Cardiac muscle cell (in vitro differentiated cells and primary cell): ENCODE measurements around the gene PTK6. TPM values are rescaled to one million over a fixed set of nuclear protein-coding genes. Genes with fewer than 3 reads are reported as not detected.

Experiments used
- DNase-seq, 2 donors: peaks; one replicate each; pipeline versions ENCODE4 v3.0.0 to v3.0.0-alpha.2; 2010 to 2017; ENCODE audit warnings: low read depth in 1 of 2, low spot score in 1 of 2
- H3K27ac ChIP-seq: fragments of 200-600 bp; sonication (generic); 2 replicates; pipeline ENCODE4 v1.5.1; 2016
- H3K27me3 ChIP-seq: fragments of 200-600 bp; sonication (generic); 2 replicates; pipeline ENCODE4 v1.6.0; 2016; ENCODE audit warnings: control low read depth
- H3K36me3 ChIP-seq: fragments of 200-600 bp; sonication (generic); 2 replicates; pipeline ENCODE4 v1.5.1; 2016; ENCODE audit warnings: control low read depth
- H3K4me1 ChIP-seq: fragments of 200-600 bp; sonication (generic); 2 replicates; pipeline ENCODE4 v1.8.1; 2017; ENCODE audit warnings: low read depth, mild to moderate bottlenecking, mixed run types
- H3K4me3 ChIP-seq: fragments of 200-600 bp; sonication (generic); 2 replicates; pipeline ENCODE4 v1.5.1; 2016; ENCODE audit warnings: mild to moderate bottlenecking
- H3K9me3 ChIP-seq: fragments of 200-600 bp; sonication (generic); 2 replicates; pipeline ENCODE4 v1.5.1; 2017; ENCODE audit warnings: low read depth, mild to moderate bottlenecking, control low read depth
- polyA plus RNA-seq: library from polyadenylated mRNA; unstranded; fragments of >200 nt; fragmentation: Nextera tagmentation; extraction: Ambion mirVana; gene quantifications from 2 replicates; pipeline ENCODE4 v1.2.1, GENCODE V29; 2016
- total RNA-seq: library from RNA; depleted of rRNA; stranded (reverse); fragments of >200 nt; gene quantifications from 2 replicates; pipeline ENCODE4 v1.2.3, GENCODE V29; 2016
- TF ChIP-seq, protein P1 (sequence below): IDR thresholded peaks from 2 replicates; pipeline ENCODE4 v1.5.1; 2012; ENCODE audit warnings: low read depth, mild to moderate bottlenecking, low read length

PTK6 gene
- total and polyA plus RNA-seq, 2 experiments from 2014 or later: 0.38 TPM; not detected in 1

- Histone ChIP-seq H3K9me3 (no peaks in the 10 kb centered on the region), H3K4me3 (no peak overlapping the region), H3K27me3 (no peaks in the 10 kb centered on the region), H3K27ac (no peak overlapping the region), H3K36me3 (no peaks in the 10 kb centered on the region), H3K4me1 (no peaks in the 10 kb centered on the region)
- no peak for DNase-seq
- TF ChIP-seq, protein P1, sequence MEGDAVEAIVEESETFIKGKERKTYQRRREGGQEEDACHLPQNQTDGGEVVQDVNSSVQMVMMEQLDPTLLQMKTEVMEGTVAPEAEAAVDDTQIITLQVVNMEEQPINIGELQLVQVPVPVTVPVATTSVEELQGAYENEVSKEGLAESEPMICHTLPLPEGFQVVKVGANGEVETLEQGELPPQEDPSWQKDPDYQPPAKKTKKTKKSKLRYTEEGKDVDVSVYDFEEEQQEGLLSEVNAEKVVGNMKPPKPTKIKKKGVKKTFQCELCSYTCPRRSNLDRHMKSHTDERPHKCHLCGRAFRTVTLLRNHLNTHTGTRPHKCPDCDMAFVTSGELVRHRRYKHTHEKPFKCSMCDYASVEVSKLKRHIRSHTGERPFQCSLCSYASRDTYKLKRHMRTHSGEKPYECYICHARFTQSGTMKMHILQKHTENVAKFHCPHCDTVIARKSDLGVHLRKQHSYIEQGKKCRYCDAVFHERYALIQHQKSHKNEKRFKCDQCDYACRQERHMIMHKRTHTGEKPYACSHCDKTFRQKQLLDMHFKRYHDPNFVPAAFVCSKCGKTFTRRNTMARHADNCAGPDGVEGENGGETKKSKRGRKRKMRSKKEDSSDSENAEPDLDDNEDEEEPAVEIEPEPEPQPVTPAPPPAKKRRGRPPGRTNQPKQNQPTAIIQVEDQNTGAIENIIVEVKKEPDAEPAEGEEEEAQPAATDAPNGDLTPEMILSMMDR: no peak
Measured at GRCh38 chr20:63542696-63543095, 5.5 kb upstream of the PTK6 start.

DNA sequence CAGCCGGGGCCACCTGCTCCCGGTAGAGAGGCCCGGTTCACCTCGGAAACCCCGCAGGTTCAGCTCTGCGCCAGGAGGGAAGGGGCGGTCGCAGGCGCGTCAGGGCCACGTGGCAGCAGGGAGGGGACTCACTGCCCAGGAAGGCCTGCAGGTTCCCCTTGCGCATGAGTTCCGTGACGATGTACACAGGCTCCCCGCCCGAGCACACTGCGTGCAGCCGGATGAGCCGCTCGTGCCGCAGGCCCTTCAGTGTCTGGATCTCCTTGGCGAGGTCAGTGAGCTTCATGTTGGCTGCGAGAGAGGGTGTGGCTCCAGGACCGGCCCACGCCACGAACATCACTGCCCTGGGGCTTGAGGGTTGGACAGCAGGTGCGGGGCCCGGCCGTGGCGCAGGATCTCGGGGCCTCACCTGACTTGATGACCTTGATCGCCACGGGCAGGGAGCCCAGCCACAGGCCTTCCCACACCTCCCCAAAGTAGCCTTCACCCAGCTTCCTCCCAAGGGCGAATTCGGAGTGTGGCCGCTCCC, 4.9 kb upstream of the PTK6 start:
- H3K9me3 ChIP-seq: no peaks in the 10 kb centered on the region
- H3K4me1 ChIP-seq: no peaks in the 10 kb centered on the region
- TF ChIP-seq, protein P1: no peak
- H3K27me3 ChIP-seq: no peaks in the 10 kb centered on the region
- H3K36me3 ChIP-seq: no peaks in the 10 kb centered on the region
- H3K27ac ChIP-seq: no peak overlapping the region
- no peak for DNase-seq
- no peak overlapping the region for H3K4me3 ChIP-seq

- no peaks in the 10 kb centered on the region for H3K27me3 ChIP-seq
- H3K9me3 ChIP-seq: no peaks in the 10 kb centered on the region
- H3K4me1 ChIP-seq: no peaks in the 10 kb centered on the region
- TF ChIP-seq, protein P1: no peak
- no peaks in the 10 kb centered on the region for H3K36me3 ChIP-seq
- H3K4me3 ChIP-seq: no peak overlapping the region
- H3K27ac ChIP-seq: no peak overlapping the region
- no peak for DNase-seq
Measured at GRCh38 chr20:63541371-63541770, 4.2 kb upstream of the PTK6 start.

DNA sequence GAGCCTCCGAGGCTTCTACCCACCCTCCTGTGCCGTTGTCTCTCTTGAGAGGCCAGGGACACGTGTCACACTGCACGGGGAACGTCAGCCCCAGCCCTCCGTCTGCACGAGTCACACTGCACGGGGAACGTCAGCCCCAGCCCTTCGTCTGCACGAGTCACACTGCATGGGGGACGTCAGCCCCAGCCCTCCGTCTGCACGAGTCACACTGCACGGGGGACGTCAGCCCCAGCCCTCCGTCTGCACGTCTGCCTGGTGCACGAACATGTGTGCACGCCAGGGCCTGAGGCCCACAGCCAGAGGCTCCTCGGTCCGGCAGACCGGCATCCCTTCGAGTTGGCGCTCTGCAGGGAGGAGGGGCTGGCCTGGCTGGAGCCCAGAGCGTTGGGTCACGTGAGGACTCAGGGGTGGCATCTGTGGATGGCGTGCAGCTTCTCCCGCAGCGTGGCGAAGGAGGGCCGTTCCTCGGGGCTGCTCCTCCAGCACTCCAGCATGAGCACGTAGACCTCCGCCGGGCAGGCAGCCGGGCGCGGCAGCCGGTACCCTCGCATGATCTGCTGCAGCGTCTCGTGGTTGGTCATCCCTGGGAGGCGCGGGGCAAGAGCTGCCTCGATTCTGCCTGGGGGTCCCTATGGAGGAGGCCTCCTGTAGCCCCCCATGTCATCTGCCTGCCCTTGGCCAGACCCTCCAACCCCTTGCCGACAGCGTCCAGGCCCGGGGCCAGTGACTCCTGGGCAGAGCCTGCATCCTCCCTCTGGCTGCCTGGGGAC, 3.4 kb upstream of the PTK6 start:
- Histone ChIP-seq H3K27me3 (no peaks in the 10 kb centered on the region), H3K4me3 (no peak overlapping the region), H3K27ac (no peak overlapping the region), H3K4me1 (no peaks in the 10 kb centered on the region), H3K36me3 (no peaks in the 10 kb centered on the region), H3K9me3 (no peaks in the 10 kb centered on the region)
- TF ChIP-seq, protein P1: no peak
- DNase-seq: no peak

DNA sequence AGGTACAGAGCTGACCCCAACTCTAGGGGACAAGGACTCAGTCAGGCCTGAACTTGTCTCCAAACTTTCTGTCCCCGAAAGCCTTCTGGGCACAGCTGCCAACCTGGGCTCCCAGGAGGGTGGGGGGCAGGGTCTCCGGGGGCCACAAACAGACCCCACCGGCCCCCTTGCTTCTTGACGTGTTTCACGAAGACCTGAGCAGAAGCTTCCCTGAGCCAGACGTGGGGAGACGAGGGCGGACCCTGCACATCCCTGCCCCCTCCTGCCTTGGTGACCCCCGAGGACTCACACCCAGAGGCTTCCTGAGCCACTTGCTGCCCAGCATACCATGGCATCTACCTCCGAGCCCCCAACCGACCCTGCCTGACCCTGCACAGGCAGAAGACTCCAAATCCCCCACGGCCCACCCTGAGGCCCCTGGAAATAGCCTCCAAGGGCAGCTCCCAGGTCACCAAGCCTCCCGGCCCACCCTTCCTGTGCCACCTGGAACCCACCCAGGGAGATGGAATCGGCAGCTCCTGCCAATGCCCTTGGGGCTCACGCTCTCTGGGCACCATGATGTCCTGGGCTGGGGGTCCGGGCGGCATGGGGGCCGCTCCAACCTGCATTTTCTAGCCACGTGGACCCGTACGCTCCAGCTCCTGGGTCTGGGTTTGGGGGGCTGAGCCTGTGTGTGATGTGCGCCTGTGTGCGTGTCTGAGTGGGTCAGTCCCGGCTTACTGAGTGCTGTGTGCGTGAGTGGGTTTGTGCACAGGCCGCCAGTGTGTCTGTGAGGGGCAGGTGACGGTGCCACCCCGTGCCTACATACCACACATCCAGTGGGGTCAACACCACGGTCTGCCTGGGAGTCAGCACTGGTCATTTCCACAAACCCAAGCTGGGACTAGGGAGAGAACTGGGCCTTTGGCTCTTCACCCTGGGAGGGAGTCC, 2.5 kb upstream of the PTK6 start:
- no peak for DNase-seq
- no peaks in the 10 kb centered on the region for H3K9me3 ChIP-seq
- no peaks in the 10 kb centered on the region for H3K27me3 ChIP-seq
- H3K4me1 ChIP-seq: no peaks in the 10 kb centered on the region
- TF ChIP-seq, protein P1: no peak
- no peaks in the 10 kb centered on the region for H3K36me3 ChIP-seq
- no peak overlapping the region for H3K27ac ChIP-seq
- no peak overlapping the region for H3K4me3 ChIP-seq
